CD4-positive, alpha-beta T cell treated with Interleukin-12 subunit alpha and Interleukin-12 subunit beta, for 1 hour (primary cell): Measurements from ENCODE around the gene TBC1D21.
"Not testable (repeated sequence)": the region's sequence is repeated elsewhere in the genome, so short reads cannot be mapped to it uniquely, and the experiment has no call there.

Experiments
- DNase-seq: peaks from one replicate; pipeline ENCODE4 v3.0.0-alpha.2; 2020

The TBC1D21 gene

GRCh38 chr15:73932381-73933191, 59.2 kb downstream of the TBC1D21 start:
- DNase-seq = no peak

- no peak for DNase-seq
Measured at GRCh38 chr15:73934281-73934680, 60.9 kb downstream of the TBC1D21 start.

DNA sequence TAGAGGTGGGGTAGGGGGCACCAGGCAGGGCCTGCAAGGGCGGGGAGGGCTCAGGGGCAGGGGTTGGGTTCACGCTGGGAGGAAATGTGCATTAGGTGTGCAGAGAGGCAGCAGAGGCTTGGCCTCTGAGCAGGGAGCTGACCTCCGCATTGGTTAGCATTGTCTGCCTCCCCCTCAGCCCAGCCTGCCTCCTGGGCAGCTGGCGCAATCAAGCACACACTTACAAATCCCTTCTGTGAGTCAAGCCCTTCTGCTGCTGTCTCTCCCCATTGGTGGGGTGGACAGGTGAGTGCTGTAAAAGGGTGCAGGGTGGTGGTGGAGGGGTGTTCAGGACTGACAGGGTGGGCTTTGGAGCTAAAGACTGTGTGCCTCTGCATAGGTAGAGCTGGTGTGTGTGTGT, 62.2 kb downstream of the TBC1D21 start:
- no peak for DNase-seq

GRCh38 chr15:73936181-73936580, 62.8 kb downstream of the TBC1D21 start:
- no peak for DNase-seq

GRCh38 chr15:73936588-73937290, 63.4 kb downstream of the TBC1D21 start:
- DNase-seq = no peak

DNA sequence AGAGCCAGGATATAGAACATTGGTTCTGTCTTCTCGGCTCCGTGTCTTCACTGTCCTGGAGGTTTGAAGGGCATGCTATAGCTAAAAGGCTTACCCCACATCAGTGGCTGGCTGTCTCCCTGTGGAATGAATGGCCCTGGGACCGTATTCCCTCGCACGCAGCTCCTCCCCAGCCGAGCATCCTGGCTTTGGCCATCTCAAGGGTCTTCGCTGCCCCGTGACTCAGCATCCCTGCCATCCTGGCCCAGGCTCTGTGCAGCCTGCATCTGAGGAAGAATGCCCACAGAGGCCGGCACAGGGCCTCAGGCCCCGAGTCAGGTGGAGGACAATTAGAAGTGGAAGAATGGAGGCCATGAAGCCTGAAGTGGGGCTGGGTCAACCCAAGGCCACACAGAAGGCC, 63.9 kb downstream of the TBC1D21 start:
- DNase-seq = no peak

DNA sequence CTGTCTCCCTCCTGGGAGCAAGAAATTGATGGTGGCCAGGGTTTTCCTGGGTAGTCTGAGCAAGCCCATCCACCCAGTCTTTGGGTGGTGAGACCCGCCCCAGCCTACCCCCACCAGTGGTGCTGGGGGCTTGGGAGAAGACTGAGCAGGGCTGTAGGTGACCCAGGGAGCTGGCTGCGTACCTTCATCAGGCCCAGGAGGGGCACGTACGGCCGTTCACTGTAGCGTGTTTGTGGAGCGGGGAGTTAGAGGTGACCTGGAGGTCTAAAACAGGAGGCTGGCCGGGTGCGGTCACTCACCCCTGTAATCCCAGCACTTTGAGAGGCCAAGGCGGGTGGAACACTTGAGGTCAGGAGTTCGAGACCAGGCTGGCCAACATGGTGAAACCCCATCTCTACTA, 64.4 kb downstream of the TBC1D21 start:
- no peak for DNase-seq

GRCh38 chr15:73938516-73938915, 65.2 kb downstream of the TBC1D21 start:
- DNase-seq = not testable (repeated sequence)
